ENCODE data around the gene COL9A1. TPM values are rescaled to one million over a fixed set of nuclear protein-coding genes. Genes with fewer than 3 reads are reported as not detected.
A peak's percentile ranks its signal among the peaks of the same experiment; 100 is the strongest.

The COL9A1 gene
- total and polyA plus RNA-seq, 9 of the 15 experiments (the other 6 are each of a cell fraction or from before 2014, with no cell fraction given) = 0.01 to 0.13 (median 0.06) TPM; not detected in 1

DNA sequence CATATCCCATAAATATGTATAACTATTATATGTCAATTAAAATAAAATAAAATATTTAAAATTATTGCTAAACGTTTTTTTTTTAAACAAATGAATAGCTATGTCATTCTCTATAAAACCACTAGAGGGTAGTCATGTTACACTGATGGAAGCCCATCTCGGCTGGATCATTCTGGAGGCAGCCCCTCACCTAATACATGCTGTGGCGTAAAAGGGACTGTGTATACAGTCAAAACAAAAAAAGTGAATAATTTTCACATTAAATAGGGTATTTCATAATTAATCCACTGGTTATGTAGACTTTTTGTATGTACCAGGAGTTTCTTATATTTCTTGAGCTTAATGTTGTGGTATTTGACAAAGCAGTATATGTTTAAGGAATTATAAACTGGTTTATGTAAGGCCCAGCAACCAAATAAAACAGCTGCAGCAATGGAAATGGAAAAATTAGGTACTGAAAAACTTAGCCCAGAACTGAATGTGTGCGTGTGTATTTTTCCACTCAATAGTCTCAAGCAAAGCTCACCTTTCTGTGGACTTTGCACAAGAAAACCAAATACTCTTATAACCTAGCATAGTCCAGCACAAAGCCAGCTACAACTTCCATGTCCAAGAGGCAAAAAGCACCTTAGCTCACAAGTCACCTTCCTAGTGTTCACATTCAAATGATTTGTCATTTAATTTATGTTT is 81.7 kb downstream of the COL9A1 start (continued):
- TF ChIP-seq, protein P1, sequence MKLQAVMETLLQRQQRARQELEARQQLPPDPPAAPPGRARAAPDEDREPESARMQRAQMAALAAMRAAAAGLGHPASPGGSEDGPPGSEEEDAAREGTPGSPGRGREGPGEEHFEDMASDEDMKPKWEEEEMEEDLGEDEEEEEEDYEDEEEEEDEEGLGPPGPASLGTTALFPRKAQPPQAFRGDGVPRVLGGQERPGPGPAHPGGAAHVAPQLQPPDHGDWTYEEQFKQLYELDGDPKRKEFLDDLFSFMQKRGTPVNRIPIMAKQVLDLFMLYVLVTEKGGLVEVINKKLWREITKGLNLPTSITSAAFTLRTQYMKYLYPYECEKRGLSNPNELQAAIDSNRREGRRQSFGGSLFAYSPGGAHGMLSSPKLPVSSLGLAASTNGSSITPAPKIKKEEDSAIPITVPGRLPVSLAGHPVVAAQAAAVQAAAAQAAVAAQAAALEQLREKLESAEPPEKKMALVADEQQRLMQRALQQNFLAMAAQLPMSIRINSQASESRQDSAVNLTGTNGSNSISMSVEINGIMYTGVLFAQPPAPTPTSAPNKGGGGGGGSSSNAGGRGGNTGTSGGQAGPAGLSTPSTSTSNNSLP (IDR thresholded peaks at IDR 0.05; ENCODE audit: borderline replicate concordance, low read depth, low read length) = peak; percentile 94
- TF ChIP-seq, protein P2, sequence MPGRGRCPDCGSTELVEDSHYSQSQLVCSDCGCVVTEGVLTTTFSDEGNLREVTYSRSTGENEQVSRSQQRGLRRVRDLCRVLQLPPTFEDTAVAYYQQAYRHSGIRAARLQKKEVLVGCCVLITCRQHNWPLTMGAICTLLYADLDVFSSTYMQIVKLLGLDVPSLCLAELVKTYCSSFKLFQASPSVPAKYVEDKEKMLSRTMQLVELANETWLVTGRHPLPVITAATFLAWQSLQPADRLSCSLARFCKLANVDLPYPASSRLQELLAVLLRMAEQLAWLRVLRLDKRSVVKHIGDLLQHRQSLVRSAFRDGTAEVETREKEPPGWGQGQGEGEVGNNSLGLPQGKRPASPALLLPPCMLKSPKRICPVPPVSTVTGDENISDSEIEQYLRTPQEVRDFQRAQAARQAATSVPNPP (IDR thresholded peaks at IDR 0.05; ENCODE audit: borderline replicate concordance, insufficient read depth, insufficient read length) = no peak
- TF ChIP-seq, protein P3, sequence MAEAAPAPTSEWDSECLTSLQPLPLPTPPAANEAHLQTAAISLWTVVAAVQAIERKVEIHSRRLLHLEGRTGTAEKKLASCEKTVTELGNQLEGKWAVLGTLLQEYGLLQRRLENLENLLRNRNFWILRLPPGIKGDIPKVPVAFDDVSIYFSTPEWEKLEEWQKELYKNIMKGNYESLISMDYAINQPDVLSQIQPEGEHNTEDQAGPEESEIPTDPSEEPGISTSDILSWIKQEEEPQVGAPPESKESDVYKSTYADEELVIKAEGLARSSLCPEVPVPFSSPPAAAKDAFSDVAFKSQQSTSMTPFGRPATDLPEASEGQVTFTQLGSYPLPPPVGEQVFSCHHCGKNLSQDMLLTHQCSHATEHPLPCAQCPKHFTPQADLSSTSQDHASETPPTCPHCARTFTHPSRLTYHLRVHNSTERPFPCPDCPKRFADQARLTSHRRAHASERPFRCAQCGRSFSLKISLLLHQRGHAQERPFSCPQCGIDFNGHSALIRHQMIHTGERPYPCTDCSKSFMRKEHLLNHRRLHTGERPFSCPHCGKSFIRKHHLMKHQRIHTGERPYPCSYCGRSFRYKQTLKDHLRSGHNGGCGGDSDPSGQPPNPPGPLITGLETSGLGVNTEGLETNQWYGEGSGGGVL (CRISPR knock-in tag; IDR thresholded peaks at IDR 0.05) = no peak
- TF ChIP-seq, protein P4, sequence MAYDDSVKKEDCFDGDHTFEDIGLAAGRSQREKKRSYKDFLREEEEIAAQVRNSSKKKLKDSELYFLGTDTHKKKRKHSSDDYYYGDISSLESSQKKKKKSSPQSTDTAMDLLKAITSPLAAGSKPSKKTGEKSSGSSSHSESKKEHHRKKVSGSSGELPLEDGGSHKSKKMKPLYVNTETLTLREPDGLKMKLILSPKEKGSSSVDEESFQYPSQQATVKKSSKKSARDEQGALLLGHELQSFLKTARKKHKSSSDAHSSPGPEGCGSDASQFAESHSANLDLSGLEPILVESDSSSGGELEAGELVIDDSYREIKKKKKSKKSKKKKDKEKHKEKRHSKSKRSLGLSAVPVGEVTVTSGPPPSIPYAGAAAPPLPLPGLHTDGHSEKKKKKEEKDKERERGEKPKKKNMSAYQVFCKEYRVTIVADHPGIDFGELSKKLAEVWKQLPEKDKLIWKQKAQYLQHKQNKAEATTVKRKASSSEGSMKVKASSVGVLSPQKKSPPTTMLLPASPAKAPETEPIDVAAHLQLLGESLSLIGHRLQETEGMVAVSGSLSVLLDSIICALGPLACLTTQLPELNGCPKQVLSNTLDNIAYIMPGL (CRISPR knock-in tag; IDR thresholded peaks at IDR 0.05) = no peak
- TF ChIP-seq HDAC2 (IDR thresholded peaks at IDR 0.05) (no peak), ZNF384 (IDR thresholded peaks at IDR 0.05; ENCODE audit: low read depth, low read length) (peak; percentile 77), COPS2 (conservative IDR thresholded peaks at IDR 0.05) (no peak), MECOM (CRISPR knock-in tag; IDR thresholded peaks at IDR 0.05) (no peak), FOS (IDR thresholded peaks at IDR 0.05; ENCODE audit: extremely low read depth, insufficient read length) (no peak), ZNF561 (CRISPR knock-in tag; conservative IDR thresholded peaks at IDR 0.05) (no peak)
- TF ChIP-seq, protein P5, sequence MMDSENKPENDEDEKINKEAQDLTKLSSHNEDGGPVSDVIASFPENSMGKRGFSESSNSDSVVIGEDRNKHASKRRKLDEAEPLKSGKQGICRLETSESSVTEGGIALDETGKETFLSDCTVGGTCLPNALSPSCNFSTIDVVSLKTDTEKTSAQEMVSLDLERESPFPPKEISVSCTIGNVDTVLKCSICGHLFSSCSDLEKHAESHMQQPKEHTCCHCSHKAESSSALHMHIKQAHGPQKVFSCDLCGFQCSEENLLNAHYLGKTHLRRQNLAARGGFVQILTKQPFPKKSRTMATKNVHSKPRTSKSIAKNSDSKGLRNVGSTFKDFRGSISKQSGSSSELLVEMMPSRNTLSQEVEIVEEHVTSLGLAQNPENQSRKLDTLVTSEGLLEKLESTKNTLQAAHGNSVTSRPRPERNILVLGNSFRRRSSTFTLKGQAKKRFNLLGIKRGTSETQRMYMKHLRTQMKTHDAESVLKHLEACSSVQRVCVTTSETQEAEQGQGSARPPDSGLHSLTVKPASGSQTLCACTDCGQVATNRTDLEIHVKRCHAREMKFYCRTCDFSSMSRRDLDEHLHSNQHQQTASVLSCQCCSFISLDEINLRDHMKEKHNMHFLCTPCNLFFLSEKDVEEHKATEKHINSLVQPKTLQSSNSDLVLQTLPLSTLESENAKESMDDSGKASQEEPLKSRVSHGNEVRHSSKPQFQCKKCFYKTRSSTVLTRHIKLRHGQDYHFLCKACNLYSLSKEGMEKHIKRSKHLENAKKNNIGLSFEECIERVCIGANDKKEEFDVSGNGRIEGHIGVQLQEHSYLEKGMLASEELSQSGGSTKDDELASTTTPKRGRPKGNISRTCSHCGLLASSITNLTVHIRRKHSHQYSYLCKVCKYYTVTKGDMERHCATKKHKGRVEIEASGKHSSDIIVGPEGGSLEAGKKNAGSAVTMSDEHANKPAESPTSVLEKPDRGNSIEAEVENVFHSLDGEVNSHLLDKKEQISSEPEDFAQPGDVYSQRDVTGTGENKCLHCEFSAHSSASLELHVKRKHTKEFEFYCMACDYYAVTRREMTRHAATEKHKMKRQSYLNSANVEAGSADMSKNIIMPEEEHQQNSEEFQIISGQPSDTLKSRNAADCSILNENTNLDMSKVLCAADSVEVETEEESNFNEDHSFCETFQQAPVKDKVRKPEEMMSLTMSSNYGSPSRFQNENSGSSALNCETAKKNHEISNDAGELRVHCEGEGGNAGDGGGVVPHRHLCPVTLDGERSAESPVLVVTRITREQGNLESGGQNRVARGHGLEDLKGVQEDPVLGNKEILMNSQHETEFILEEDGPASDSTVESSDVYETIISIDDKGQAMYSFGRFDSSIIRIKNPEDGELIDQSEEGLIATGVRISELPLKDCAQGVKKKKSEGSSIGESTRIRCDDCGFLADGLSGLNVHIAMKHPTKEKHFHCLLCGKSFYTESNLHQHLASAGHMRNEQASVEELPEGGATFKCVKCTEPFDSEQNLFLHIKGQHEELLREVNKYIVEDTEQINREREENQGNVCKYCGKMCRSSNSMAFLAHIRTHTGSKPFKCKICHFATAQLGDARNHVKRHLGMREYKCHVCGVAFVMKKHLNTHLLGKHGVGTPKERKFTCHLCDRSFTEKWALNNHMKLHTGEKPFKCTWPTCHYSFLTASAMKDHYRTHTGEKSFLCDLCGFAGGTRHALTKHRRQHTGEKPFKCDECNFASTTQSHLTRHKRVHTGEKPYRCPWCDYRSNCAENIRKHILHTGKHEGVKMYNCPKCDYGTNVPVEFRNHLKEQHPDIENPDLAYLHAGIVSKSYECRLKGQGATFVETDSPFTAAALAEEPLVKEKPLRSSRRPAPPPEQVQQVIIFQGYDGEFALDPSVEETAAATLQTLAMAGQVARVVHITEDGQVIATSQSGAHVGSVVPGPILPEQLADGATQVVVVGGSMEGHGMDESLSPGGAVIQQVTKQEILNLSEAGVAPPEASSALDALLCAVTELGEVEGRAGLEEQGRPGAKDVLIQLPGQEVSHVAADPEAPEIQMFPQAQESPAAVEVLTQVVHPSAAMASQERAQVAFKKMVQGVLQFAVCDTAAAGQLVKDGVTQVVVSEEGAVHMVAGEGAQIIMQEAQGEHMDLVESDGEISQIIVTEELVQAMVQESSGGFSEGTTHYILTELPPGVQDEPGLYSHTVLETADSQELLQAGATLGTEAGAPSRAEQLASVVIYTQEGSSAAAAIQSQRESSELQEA (IDR thresholded peaks at IDR 0.05; ENCODE audit: low read depth) = no peak

All from K562 (cell line).